Activated naive CD8-positive, alpha-beta T cell treated with anti-CD3 and anti-CD28 coated beads, Interleukin-2, amount 10 ng/mL, durations not matched to agents 7 days and 5 days (primary cell): ENCODE results near the gene CHTF8. TPM values are rescaled to one million over a fixed set of nuclear protein-coding genes. Genes with fewer than 3 reads are reported as not detected.

Experiments used
- ATAC-seq: fragments of 150-1000 bp; cut with Tn5 transposase; one replicate; pipeline ENCODE4 v1.10.0; 2021; ENCODE audit warnings: low read depth, moderate library complexity
- POLR2A ChIA-PET: fragments of 350-600 bp; sonication (Branson Sonifier 250); formaldehyde crosslinking; loops from one replicate; lab custom pipeline; 2021; ENCODE audit warnings: antibody characterized with exemption; lab: Charles Lee
- DNase-seq: peaks from one replicate; pipeline ENCODE4 v3.0.0; 2021
- H3K27ac Mint-ChIP-seq: one replicate; pipeline ENCODE4 v1.8.0; 2022; ENCODE audit warnings: mild to moderate bottlenecking, mixed read lengths
- H3K27me3 Mint-ChIP-seq: one replicate; pipeline ENCODE4 v1.8.0; 2022; ENCODE audit warnings: mild to moderate bottlenecking, moderate library complexity, mixed read lengths
- H3K36me3 Mint-ChIP-seq: one replicate; pipeline ENCODE4 v1.8.0; 2021; ENCODE audit warnings: mild to moderate bottlenecking, mixed read lengths
- H3K4me1 Mint-ChIP-seq: one replicate; pipeline ENCODE4 v1.8.0; 2021; ENCODE audit warnings: mixed read lengths
- H3K4me3 Mint-ChIP-seq: one replicate; pipeline ENCODE4 v1.8.0; 2022; ENCODE audit warnings: mild to moderate bottlenecking, moderate library complexity, mixed read lengths
- H3K9me3 Mint-ChIP-seq: one replicate; pipeline ENCODE4 v1.8.0; 2021; ENCODE audit warnings: mixed read lengths
- total RNA-seq, 2 experiments: library from RNA; stranded (reverse); gene quantifications; one replicate each; pipeline ENCODE4 v1.2.3, GENCODE V29; 2021

CHTF8 gene
- total RNA-seq, 2 experiments from 2014 or later: 126 to 132 TPM

- peak; percentile 41 for DNase-seq
- Mint-ChIP-seq H3K9me3 (no peaks in the 10 kb centered on the region), H3K27me3 (peaks cover 23% of the 10 kb centered on the region), H3K36me3 (peaks cover 5% of the 10 kb centered on the region), H3K4me3 (peak overlapping the region; percentile 35), H3K4me1 (peaks cover 15% of the 10 kb centered on the region), H3K27ac (no peak overlapping the region)
- POLR2A ChIA-PET: no interaction called here
- no peak for ATAC-seq
These were observed 24.9 kb downstream of the CHTF8 start for GRCh38 chr16:69107316-69107962.

GRCh38 chr16:69106491-69107315 is 25.7 kb downstream of the CHTF8 start:
- Mint-ChIP-seq H3K4me1 (peaks cover 15% of the 10 kb centered on the region), H3K36me3 (peaks cover 5% of the 10 kb centered on the region), H3K27me3 (peaks cover 23% of the 10 kb centered on the region), H3K4me3 (peak overlapping the region; percentile 48), H3K9me3 (no peaks in the 10 kb centered on the region), H3K27ac (no peak overlapping the region)
- DNase-seq (peak; percentile 50), ATAC-seq (peak; percentile 23)
- POLR2A ChIA-PET: interaction anchor here (1.3 kb wide), 1 partner anchor 261 kb away, joined by 4 read pairs; no protein-coding TSS in a partner anchor

DNA sequence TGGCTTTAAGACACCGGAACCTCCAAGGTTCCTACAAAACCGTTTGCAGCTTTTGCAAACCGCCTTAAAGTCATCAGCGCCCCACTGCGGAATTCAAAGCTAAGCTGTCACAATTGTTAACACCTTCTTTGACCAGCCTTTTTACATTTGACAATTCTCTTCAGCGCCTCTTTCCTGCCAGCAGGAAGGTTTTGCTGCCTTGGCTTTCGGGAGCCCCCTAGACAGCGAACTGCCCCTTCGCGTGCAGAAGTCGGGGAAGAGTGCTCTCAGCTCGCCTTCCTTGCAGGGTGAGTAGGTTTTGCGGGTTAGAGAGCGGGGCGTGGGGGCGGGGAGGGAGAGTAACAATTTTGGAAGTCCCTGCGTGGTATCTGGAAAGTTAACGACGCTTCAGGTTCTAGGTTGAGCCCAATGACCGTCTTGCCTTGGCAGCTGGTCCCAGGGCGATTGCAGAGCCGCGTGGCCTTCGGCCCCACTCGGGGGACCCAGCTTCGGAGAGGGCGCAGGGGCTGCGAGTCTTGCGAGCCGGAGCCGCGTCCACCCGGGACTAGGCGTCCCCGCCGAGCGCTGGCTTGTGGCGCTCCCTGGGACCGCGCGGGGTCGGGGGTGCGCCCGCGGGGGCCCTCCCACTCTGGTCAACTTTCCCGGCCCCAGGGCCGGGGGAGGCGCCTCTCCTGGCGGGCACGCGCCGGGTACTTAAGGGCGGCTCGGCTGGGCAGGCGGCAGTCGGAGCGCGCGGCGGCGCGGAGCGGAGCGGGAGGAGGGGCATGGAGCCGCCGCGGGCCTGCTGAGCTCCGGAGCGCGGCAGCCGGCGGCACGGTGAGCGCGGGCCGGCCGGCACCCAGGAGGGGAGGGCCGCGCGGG is 26.7 kb downstream of the CHTF8 start, which contains the start of gene HAS3:
Gene HAS3, plus strand, starts transcription at position 153 of the 861 bp plus-strand sequence. CDS start 3,743 bp downstream, outside the sequence.
- Mint-ChIP-seq H3K27me3 (peaks cover 23% of the 10 kb centered on the region), H3K4me1 (peaks cover 15% of the 10 kb centered on the region), H3K4me3 (peak within 1 kb of the TSS; percentile 92), H3K9me3 (no peaks in the 10 kb centered on the region), H3K36me3 (peaks cover 5% of the 10 kb centered on the region), H3K27ac (no peak within 1 kb of the TSS)
- POLR2A ChIA-PET: interaction anchor here (0.6 to 1.3 kb wide), 3 partner anchors 10 to 260 kb away, joined by 3 to 4 read pairs (median 3); no protein-coding TSS in a partner anchor
- ATAC-seq (peak; percentile 67), DNase-seq (peak; percentile 67)

DNA sequence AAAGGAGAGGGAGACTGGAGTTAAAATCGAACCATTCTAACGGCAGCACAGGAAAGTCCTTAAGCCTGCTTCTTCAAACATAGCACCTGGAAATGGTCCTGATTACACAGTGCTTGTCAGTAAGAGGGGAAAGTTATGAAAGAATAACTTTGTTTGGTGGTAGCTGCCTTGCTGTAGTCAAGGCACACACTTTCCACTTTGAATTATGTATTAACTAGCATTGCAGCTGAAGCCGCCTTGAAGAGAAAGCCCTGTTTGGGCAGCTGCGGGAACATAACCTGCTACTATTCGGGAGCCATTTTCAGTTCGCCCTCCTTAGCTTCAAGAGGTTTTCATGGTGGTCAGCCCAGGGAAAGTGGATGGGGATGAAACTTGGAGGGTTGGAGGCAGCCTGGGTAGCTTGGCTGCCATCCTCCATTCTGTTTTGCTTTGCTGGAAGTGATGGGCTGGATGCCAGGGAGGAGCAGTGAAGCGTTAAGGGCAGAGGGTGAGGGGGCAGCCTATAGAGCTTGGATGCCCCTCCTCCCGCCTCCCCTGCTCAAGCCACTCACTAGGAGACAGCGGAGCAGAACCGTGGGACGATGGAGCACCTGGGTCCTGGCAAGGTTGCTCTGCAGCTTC is 32.2 kb downstream of the CHTF8 start:
- no peak for ATAC-seq
- no peak overlapping the region for H3K27ac Mint-ChIP-seq
- no peak for DNase-seq
- no peaks in the 10 kb centered on the region for H3K36me3 Mint-ChIP-seq
- no peak overlapping the region for H3K4me3 Mint-ChIP-seq
- H3K4me1 Mint-ChIP-seq: peaks cover 3% of the 10 kb centered on the region
- H3K9me3 Mint-ChIP-seq: no peaks in the 10 kb centered on the region
- H3K27me3 Mint-ChIP-seq: peaks cover 10% of the 10 kb centered on the region
- POLR2A ChIA-PET: no interaction called here

DNA sequence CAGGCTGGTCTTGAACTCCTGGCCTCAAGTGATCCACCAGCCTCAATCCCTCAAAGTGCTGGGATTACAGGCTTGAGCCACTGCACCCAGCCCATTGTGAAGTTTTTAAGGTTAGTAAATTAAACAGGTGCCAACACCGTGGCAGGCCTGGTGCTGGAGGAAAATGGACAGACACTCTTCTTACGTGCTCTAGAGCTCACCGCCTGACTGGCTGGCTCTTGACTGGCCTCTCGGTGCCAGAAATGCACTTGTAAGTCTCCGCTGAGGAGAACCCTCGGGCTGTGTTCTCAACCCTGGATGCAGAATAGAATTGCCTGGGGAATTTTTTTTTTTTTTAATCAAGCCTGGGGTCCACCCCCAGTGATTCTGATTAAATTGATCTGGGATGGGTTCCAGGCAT is 37.2 kb downstream of the CHTF8 start:
- DNase-seq (no peak), ATAC-seq (no peak)
- no peak overlapping the region for H3K27ac Mint-ChIP-seq
- H3K9me3 Mint-ChIP-seq: no peaks in the 10 kb centered on the region
- no peaks in the 10 kb centered on the region for H3K36me3 Mint-ChIP-seq
- H3K4me1 Mint-ChIP-seq: no peaks in the 10 kb centered on the region
- H3K27me3 Mint-ChIP-seq: no peaks in the 10 kb centered on the region
- POLR2A ChIA-PET: no interaction called here
- no peak overlapping the region for H3K4me3 Mint-ChIP-seq

GRCh38 chr16:69094501-69094900 is 37.9 kb downstream of the CHTF8 start:
- no peaks in the 10 kb centered on the region for H3K36me3 Mint-ChIP-seq
- no peaks in the 10 kb centered on the region for H3K9me3 Mint-ChIP-seq
- no peaks in the 10 kb centered on the region for H3K4me1 Mint-ChIP-seq
- ATAC-seq (no peak), DNase-seq (no peak)
- POLR2A ChIA-PET: no interaction called here
- H3K27me3 Mint-ChIP-seq: no peaks in the 10 kb centered on the region
- H3K27ac Mint-ChIP-seq: no peak overlapping the region
- no peak overlapping the region for H3K4me3 Mint-ChIP-seq

- Mint-ChIP-seq H3K4me3 (no peak overlapping the region), H3K27ac (no peak overlapping the region), H3K36me3 (no peaks in the 10 kb centered on the region), H3K27me3 (no peaks in the 10 kb centered on the region), H3K9me3 (no peaks in the 10 kb centered on the region), H3K4me1 (peaks cover 3% of the 10 kb centered on the region)
- POLR2A ChIA-PET: no interaction called here
- no peak for DNase-seq
- no peak for ATAC-seq
These were observed 38.4 kb downstream of the CHTF8 start for GRCh38 chr16:69093974-69094373.

DNA sequence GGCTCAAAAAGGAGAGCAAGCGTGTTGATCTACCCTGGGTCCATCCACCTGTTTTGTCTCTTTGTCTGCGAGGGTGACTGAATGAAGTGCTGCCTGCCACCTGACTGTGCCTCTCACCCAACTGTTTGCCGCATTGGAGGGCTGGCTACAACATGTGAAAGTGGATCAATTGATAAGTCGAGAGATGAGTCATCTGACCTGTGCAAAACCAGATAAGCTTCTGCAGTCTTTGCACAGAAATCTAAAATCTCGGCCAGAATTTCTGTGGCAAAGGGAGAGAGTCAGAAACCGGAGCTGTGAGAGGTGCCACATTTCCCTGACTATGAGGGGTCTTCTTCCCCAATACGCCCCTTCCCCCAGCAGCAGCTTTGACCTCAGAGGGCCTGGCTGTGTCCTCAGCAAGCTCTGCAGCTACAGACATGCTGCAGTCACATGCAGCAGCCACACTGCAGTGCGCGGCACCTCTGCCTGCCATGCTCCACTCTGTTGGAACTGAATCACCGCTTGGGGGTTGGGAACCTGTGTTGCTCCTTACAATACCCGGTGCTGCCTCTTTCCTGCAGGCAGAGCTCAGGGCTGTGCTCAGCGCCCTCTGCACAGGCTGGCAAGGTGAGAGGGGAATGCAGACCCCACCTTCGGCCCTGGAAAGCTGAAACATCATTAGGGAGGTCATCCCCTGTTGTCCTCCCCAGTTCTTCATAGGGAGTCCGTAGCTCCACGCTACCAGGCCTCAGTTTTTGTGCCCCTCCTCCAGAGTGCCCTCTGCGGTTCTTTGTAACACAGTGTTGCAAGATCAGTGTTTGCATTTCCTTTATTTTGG is 43.1 kb downstream of the CHTF8 start:
- Mint-ChIP-seq H3K36me3 (peaks cover 3% of the 10 kb centered on the region), H3K27ac (no peak overlapping the region), H3K9me3 (no peaks in the 10 kb centered on the region), H3K4me1 (peaks cover 16% of the 10 kb centered on the region), H3K4me3 (peak overlapping the region; percentile 30), H3K27me3 (no peaks in the 10 kb centered on the region)
- POLR2A ChIA-PET: no interaction called here
- DNase-seq (no peak), ATAC-seq (peak; percentile 39)

GRCh38 chr16:69088684-69089083 is 43.7 kb downstream of the CHTF8 start:
- no peaks in the 10 kb centered on the region for H3K27me3 Mint-ChIP-seq
- POLR2A ChIA-PET: no interaction called here
- DNase-seq: no peak
- ATAC-seq: no peak
- peaks cover 3% of the 10 kb centered on the region for H3K36me3 Mint-ChIP-seq
- H3K27ac Mint-ChIP-seq: no peak overlapping the region
- H3K9me3 Mint-ChIP-seq: no peaks in the 10 kb centered on the region
- H3K4me1 Mint-ChIP-seq: peaks cover 16% of the 10 kb centered on the region
- H3K4me3 Mint-ChIP-seq: peak overlapping the region; percentile 30

GRCh38 chr16:69087161-69087581 is 45.2 kb downstream of the CHTF8 start:
- Mint-ChIP-seq H3K4me1 (peaks cover 16% of the 10 kb centered on the region), H3K27me3 (no peaks in the 10 kb centered on the region), H3K36me3 (peaks cover 3% of the 10 kb centered on the region), H3K27ac (peak overlapping the region; percentile 17), H3K9me3 (no peaks in the 10 kb centered on the region), H3K4me3 (no peak overlapping the region)
- POLR2A ChIA-PET: no interaction called here
- ATAC-seq: no peak
- no peak for DNase-seq

- Mint-ChIP-seq H3K27ac (no peak overlapping the region), H3K4me3 (no peak overlapping the region), H3K9me3 (no peaks in the 10 kb centered on the region), H3K27me3 (no peaks in the 10 kb centered on the region), H3K36me3 (peaks cover 3% of the 10 kb centered on the region), H3K4me1 (peaks cover 16% of the 10 kb centered on the region)
- POLR2A ChIA-PET: no interaction called here
- ATAC-seq: no peak
- no peak for DNase-seq
These were observed 47.2 kb downstream of the CHTF8 start for GRCh38 chr16:69085032-69085695.

DNA sequence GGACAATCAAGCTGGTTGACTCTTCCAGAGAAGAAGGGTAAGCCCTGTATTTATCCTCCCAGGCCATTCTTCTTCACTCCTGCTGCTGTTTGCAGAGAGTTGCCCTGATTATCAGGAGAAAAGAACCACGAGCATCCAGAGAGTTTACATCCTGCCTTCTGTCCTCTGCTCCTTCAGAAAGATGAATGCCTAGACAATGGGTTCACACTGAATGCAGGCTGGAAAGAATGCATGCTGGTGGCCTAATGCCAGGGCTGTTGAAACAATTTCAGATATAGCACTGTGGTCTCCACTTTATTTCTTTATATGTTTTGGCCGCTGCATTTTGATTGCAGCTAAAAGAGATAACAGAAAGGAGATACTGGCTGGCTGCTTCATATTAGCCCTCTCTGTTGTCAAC is 48.1 kb downstream of the CHTF8 start:
- DNase-seq: no peak
- Mint-ChIP-seq H3K4me1 (peaks cover 16% of the 10 kb centered on the region), H3K27me3 (no peaks in the 10 kb centered on the region), H3K9me3 (no peaks in the 10 kb centered on the region), H3K36me3 (peaks cover 3% of the 10 kb centered on the region), H3K4me3 (no peak overlapping the region), H3K27ac (no peak overlapping the region)
- POLR2A ChIA-PET: no interaction called here
- no peak for ATAC-seq
